OCI-LY1 (cell line): ENCODE results near the gene RPP38.
A peak's percentile ranks its signal among the peaks of the same experiment; 100 is the strongest.

Experiments
- CTCF ChIP-seq: fragments of 200-600 bp; sonication (generic), shearing (Covaris generic); IDR thresholded peaks from 2 replicates; pipeline ENCODE4 v1.5.1; 2017; ENCODE audit warnings: mild to moderate bottlenecking, antibody characterized with exemption, low read length, moderate library complexity, mixed read lengths
- EZH2 ChIP-seq: fragments of 200-600 bp; sonication (generic), shearing (Covaris generic); IDR thresholded peaks from 2 replicates; pipeline ENCODE4 v1.8.0; 2017; ENCODE audit warnings: borderline replicate concordance, mixed run types, mild to moderate bottlenecking, antibody characterized with exemption, low read length, moderate library complexity, mixed read lengths

- TF ChIP-seq CTCF (peak; percentile 16; the same call in 1 of the 2 replicates), EZH2 (no peak)
These were observed 49.2 kb downstream of the RPP38 start for GRCh38 chr10:15146366-15146765.
